B cell (primary cell): ENCODE measurements around the gene SPA17. TPM values are rescaled to one million over a fixed set of nuclear protein-coding genes. Genes with fewer than 3 reads are reported as not detected.

ENCODE experiments used
- ATAC-seq: fragments of 200-7000 bp; cut with Tn5 transposase; one replicate; pipeline ENCODE4 v1.10.0; 2021; ENCODE audit warnings: low read depth, mild to moderate bottlenecking, moderate number of reproducible peaks, moderate library complexity
- CTCF ChIA-PET: fragments of 350-600 bp; sonication (Branson Sonifier 250); formaldehyde crosslinking; loops from one replicate; lab custom pipeline; 2021; ENCODE audit warnings: antibody characterized with exemption, inconsistent platforms; lab: Charles Lee
- POLR2A ChIA-PET: fragments of 350-600 bp; sonication (Branson Sonifier 250); formaldehyde crosslinking; loops from one replicate; lab custom pipeline; 2021; ENCODE audit warnings: antibody characterized with exemption; lab: Charles Lee
- DNase-seq: peaks from one replicate; pipeline ENCODE4 v3.0.0; 2013
- H2AFZ ChIP-seq: 2 replicates; pipeline ENCODE4 v1.6.1; 2012; ENCODE audit warnings: mild to moderate bottlenecking, low read depth, low read length; ENCODE audit not compliant: insufficient read depth, poor library complexity, severe bottlenecking
- H3K27ac ChIP-seq, 2 donors: 1 replicate in 1 of 2; 2 replicates in 1 of 2; pipeline ENCODE4 v1.5.1; 2012 to 2013; ENCODE audit warnings: low read length in 2 of 2, mild to moderate bottlenecking in 2 of 2, moderate library complexity in 1 of 2
- H3K27me3 ChIP-seq, 4 experiments: fragments of 200-600 bp in 1 of 4; sonication (generic) in 1 of 4; replicated peaks in 1 of 4; 1 replicate in 2 of 4; 2 replicates in 2 of 4; pipeline versions ENCODE4 v1.6.1 to v1.7.0; 2013 to 2016; ENCODE audit warnings: low read length in 3 of 4, mild to moderate bottlenecking in 2 of 4, mixed read lengths in 1 of 4, moderate library complexity in 1 of 4; ENCODE audit not compliant: insufficient read depth in 4 of 4, control insufficient read depth in 3 of 4; ENCODE audit errors: control extremely low read depth in 1 of 4
- H3K36me3 ChIP-seq, 2 experiments: replicated peaks in 1 of 2; 1 replicate in 1 of 2; 2 replicates in 1 of 2; pipeline versions ENCODE4 v1.6.1 to v1.7.1; 2013; ENCODE audit warnings: low read length in 1 of 2; ENCODE audit not compliant: insufficient read depth in 2 of 2, control insufficient read depth in 1 of 2; ENCODE audit errors: control extremely low read depth in 1 of 2, extremely low read depth in 1 of 2
- H3K4me1 ChIP-seq, 2 donors: fragments of 200-600 bp in 1 of 2; sonication (generic) in 1 of 2; 1 replicate in 1 of 2; 2 replicates in 1 of 2; pipeline versions ENCODE4 v1.5.1 to v1.6.1; 2013 to 2017; ENCODE audit warnings: low read length in 2 of 2; ENCODE audit not compliant: control insufficient read depth in 2 of 2, insufficient read depth in 2 of 2
- H3K4me2 ChIP-seq: replicated peaks from 2 replicates; pipeline ENCODE3; 2012; ENCODE audit warnings: mild to moderate bottlenecking, low read depth, low read length; ENCODE audit not compliant: poor library complexity, severe bottlenecking
- H3K4me3 ChIP-seq, 5 experiments: fragments of 200-600 bp in 1 of 5; sonication (generic) in 1 of 5; 1 replicate in 3 of 5; 2 replicates in 2 of 5; pipeline versions ENCODE4 v1.5.1 to v1.7.0; 2011 to 2016; ENCODE audit warnings: low read length in 4 of 5, mild to moderate bottlenecking in 4 of 5, low read depth in 2 of 5, control low read depth in 1 of 5, moderate library complexity in 1 of 5; ENCODE audit not compliant: insufficient read depth in 1 of 5; ENCODE audit errors: control extremely low read depth in 1 of 5, extremely low read depth in 1 of 5
- H3K79me2 ChIP-seq: fragments of 200-600 bp; sonication (generic); one replicate; pipeline ENCODE4 v1.6.0; 2016; ENCODE audit warnings: low read length; ENCODE audit not compliant: control insufficient read depth, insufficient read depth
- H3K9ac ChIP-seq: fragments of 200-600 bp; sonication (generic); 2 replicates; pipeline ENCODE4 v1.6.1; 2017; ENCODE audit warnings: mild to moderate bottlenecking, low read length, moderate library complexity
- H3K9me3 ChIP-seq, 3 donors: one replicate each; pipeline versions ENCODE4 v1.6.1 to v1.7.1; 2013; ENCODE audit warnings: low read length in 2 of 3; ENCODE audit not compliant: control insufficient read depth in 2 of 3, insufficient read depth in 1 of 3; ENCODE audit errors: control extremely low read depth in 1 of 3
- H4K20me1 ChIP-seq: 2 replicates; pipeline ENCODE4 v1.6.0; 2012; ENCODE audit warnings: mild to moderate bottlenecking, low read length; ENCODE audit not compliant: insufficient read depth, control insufficient read depth, poor library complexity, severe bottlenecking
- H3K27ac Mint-ChIP-seq: one replicate; pipeline ENCODE4 v1.8.0; 2021; ENCODE audit warnings: mixed read lengths
- H3K27me3 Mint-ChIP-seq: one replicate; pipeline ENCODE4 v1.8.0; 2021; ENCODE audit warnings: mixed read lengths
- H3K4me1 Mint-ChIP-seq: one replicate; pipeline ENCODE4 v1.8.0; 2021; ENCODE audit warnings: mixed read lengths
- H3K4me3 Mint-ChIP-seq: one replicate; pipeline ENCODE4 v1.8.0; 2021; ENCODE audit warnings: mixed read lengths
- H3K9me3 Mint-ChIP-seq: one replicate; pipeline ENCODE4 v1.8.0; 2022; ENCODE audit warnings: mixed read lengths; ENCODE audit not compliant: insufficient read depth
- CTCF ChIP-seq: fragments of 200-600 bp; IDR thresholded peaks from one replicate; pipeline ENCODE4 v1.8.0; 2022; ENCODE audit warnings: antibody characterized with exemption, mild to moderate bottlenecking
- EZH2 ChIP-seq: IDR thresholded peaks from 2 replicates; pipeline ENCODE4 v1.6.1; 2012; ENCODE audit warnings: borderline replicate concordance, low read depth, mild to moderate bottlenecking, moderate library complexity, low read length; ENCODE audit not compliant: insufficient read depth, poor library complexity, severe bottlenecking
- WGBS: methylation state at CpG from one replicate; pipeline ENCODE4 v1.1.5; 2013; ENCODE audit warnings: missing lambda C conversion rate; ENCODE audit not compliant: insufficient coverage; 5-methylcytosine and 5-hydroxymethylcytosine counted together
- intact Hi-C: fragments of 100-400 bp; cut with micrococcal nuclease; formaldehyde crosslinking; loops from one replicate; pipeline ENCODE4 v1.10.0; 2022
- polyA plus RNA-seq: library from polyadenylated mRNA; depleted of rRNA; stranded (reverse); fragments of >200 nt; gene quantifications from 2 replicates; pipeline ENCODE4 v1.2.3, GENCODE V29; 2012
- total RNA-seq, 2 donors: library from RNA; stranded (reverse); fragments of 120-200 nt in 1 of 2; gene quantifications; 1 replicate in 1 of 2; 2 replicates in 1 of 2; pipeline versions ENCODE4 v1.2.3 to v1.2.4, GENCODE V29; 2013 to 2022

SPA17 gene
- total and polyA plus RNA-seq, 2 donors (not counting 1 experiment from before 2014, with no cell fraction given): 0.21 to 0.76 TPM

GRCh38 chr11:124725719-124726105, 52.0 kb downstream of the SPA17 start:
- peak overlapping the region; percentile 44 for H2AFZ ChIP-seq
- peaks cover 36 to 39% of the 10 kb centered on the region in 2 donors for H3K4me1 ChIP-seq
- TF ChIP-seq EZH2 (no peak), CTCF (no peak)
- no peaks in the 10 kb centered on the region for H3K79me2 ChIP-seq
- Mint-ChIP-seq H3K9me3 (no peaks in the 10 kb centered on the region), H3K4me3 (peak overlapping the region; percentile 75), H3K27me3 (peaks cover 27% of the 10 kb centered on the region), H3K27ac (no peak overlapping the region), H3K4me1 (peaks cover 59% of the 10 kb centered on the region)
- no peaks in the 10 kb centered on the region for H4K20me1 ChIP-seq
- no peak overlapping the region for H3K27ac ChIP-seq
- intact Hi-C loops: loop anchor here (5.0 kb wide), 1 partner anchor 53 kb away; the partner anchor contains the start of genes SIAE and SPA17
- peak overlapping the region in 3 of 5 experiments; percentile 5 to 45 (median 25) for H3K4me3 ChIP-seq
- 9% methylated on average over 6 of the region's 6 CpGs for WGBS
- peak overlapping the region; percentile 74 for H3K4me2 ChIP-seq
- no peaks in the 10 kb centered on the region for H3K36me3 ChIP-seq
- ATAC-seq: peak; percentile 32
- peak overlapping the region; percentile 41 for H3K9ac ChIP-seq
- POLR2A ChIA-PET: interaction anchor here (0.6 kb wide), 1 partner anchor 1512 kb away, joined by 4 read pairs; no protein-coding TSS in a partner anchor
- no peak for DNase-seq
- H3K27me3 ChIP-seq: peaks cover 0 to 13% (median 0%) of the 10 kb centered on the region in 4 experiments
- CTCF ChIA-PET: interaction anchor here (0.6 kb wide), 1 partner anchor 30 kb away, joined by 3 read pairs; no protein-coding TSS in a partner anchor
- H3K9me3 ChIP-seq: no peaks in the 10 kb centered on the region

- H3K27me3 ChIP-seq: no peaks in the 10 kb centered on the region
- no peak overlapping the region for H3K4me2 ChIP-seq
- no peak overlapping the region for H3K27ac ChIP-seq
- WGBS: 67% methylated on average over 2 of the region's 4 CpGs
- Mint-ChIP-seq H3K4me1 (peaks cover 42% of the 10 kb centered on the region), H3K27ac (no peak overlapping the region), H3K9me3 (no peaks in the 10 kb centered on the region), H3K4me3 (no peak overlapping the region), H3K27me3 (peaks cover 11% of the 10 kb centered on the region)
- TF ChIP-seq EZH2 (no peak), CTCF (no peak)
- no peak overlapping the region for H3K4me3 ChIP-seq
- no peaks in the 10 kb centered on the region for H3K9me3 ChIP-seq
- no peak for ATAC-seq
- H2AFZ ChIP-seq: no peak overlapping the region
- H3K79me2 ChIP-seq: no peaks in the 10 kb centered on the region
- ChIA-PET POLR2A (no interaction called here), CTCF (interaction anchor here (1.3 kb wide), 1 partner anchor 58 kb away, joined by 3 read pairs; no protein-coding TSS in a partner anchor)
- no peak overlapping the region for H3K9ac ChIP-seq
- H3K4me1 ChIP-seq: peaks cover 28 to 30% of the 10 kb centered on the region in 2 donors
- intact Hi-C loops: loop anchor here (5.0 kb wide), 1 partner anchor 55 kb away; the partner anchor contains the start of genes SIAE and SPA17
- H4K20me1 ChIP-seq: no peaks in the 10 kb centered on the region
- no peak for DNase-seq
- H3K36me3 ChIP-seq: no peaks in the 10 kb centered on the region
Measured at GRCh38 chr11:124727474-124727873, 53.8 kb downstream of the SPA17 start.
